ENCODE measurements around the gene ULBP1.
"Not testable (repeated sequence)": the region's sequence is repeated elsewhere in the genome, so short reads cannot be mapped to it uniquely, and the experiment has no call there.

ULBP1 gene

GRCh38 chr6:149933461-149933860 lies 30.3 kb upstream of the ULBP1 start:
- DNase-seq, result no peak

DNA sequence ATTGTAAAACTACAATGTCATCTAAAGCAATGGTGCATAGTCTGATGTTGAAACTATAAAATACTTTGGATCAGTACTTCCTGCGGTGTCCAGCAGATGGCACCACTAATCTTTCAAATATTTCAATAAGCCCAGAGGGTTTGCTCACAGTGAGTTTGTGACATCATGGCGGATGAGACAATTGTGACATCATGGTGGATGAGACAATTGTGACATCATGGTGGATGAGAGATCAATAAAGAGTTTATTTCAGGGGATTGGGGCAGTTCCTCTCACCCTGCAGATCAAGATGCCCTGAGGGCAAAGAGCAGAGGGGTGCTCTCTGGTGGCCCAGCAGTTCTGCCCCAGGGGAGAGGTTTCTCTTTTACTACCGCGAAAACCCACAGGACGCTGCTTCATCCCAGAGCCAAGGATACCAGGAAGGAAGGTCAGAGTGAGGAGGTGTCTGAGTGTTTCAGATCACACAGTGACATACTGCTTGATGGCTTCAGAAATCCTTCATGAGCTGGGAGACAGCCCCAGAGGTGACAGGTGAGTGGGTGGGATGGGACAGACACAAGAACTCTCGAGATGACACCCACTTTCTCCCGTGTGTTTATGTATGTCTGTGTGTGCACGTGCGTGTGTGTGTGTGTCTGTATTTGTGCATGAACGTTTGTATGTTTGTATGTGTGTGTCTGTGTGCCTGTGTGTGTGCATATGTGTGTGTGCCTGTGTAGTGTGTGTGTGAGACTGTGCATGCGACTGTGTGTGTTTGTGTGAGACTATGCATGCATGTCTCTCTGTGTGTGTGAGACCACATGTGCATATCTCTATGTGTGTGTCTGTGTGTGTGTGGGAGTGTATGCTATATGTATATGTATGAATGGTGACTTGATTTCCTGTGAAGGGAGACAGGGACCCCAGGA lies 29.2 kb upstream of the ULBP1 start:
- DNase-seq, result peak; percentile 63

- DNase-seq, result no peak
Measured at GRCh38 chr6:149935246-149935645, 28.5 kb upstream of the ULBP1 start.

DNA sequence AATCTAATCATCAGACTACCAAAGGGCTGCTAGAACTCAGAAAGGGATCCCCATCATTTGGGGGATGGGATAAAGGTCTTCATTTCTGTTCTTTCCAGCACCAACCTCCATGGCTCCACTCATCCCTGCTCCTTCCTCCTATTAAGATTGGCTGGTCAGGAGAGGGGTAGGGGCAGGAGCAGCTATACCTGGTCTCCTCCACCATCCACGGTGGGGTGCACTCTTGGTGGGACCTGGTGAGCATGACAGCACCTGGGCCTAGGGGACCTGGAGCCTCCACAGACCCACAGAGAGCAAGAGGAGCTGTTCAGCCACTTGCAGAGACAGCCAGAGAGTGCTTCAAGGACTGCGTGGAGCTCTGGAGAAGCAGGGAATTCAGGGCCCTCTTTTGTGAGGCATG lies 28.1 kb upstream of the ULBP1 start:
- no peak for DNase-seq

DNA sequence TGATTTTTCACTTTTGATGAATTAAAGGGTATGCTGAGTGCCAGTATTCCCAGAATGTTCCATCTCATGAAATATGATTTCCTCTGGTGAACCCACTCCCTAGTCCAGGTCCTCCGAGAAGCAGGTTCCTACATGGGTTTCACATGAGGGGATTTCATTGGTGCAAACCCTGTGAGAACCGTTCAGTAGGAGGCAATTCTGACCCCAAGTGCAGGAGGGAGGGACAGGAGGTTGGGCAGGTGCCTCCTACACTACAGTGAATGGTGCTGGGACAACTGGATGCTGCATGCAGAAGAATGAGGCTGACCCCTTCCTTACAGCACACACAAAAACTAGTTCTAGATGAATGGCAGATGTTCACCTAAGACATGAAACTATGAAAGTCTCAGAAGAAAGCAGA lies 27.0 kb upstream of the ULBP1 start:
- no peak for DNase-seq

DNA sequence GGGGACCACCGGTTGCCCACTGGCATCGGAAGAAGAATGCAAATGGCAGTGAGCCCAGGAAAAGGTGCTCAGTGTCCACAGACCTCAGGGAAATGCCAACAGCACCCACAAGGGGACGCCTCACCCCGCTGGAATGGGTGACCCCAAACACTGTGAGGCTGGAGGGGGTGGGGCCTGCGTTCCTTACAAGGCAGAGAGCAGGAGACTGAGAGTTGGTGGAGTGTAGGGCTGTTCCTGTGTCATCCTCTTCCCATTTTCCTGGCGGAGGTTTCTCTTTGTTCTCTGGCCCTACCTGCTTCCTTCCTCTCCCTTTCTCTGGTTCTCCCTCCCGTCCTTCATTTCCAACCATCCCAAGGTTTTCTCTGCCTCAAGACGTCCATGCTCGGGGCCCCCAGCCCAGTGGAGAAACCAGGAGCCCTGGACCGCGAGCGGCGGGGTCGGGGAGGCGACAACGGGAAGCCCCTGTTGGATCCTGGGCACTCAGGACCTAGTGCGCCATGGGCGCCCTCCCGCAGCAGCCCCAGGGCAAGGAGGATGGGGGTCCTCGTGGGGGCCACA lies 25.7 kb upstream of the ULBP1 start:
- DNase-seq, result not testable (repeated sequence)

DNA sequence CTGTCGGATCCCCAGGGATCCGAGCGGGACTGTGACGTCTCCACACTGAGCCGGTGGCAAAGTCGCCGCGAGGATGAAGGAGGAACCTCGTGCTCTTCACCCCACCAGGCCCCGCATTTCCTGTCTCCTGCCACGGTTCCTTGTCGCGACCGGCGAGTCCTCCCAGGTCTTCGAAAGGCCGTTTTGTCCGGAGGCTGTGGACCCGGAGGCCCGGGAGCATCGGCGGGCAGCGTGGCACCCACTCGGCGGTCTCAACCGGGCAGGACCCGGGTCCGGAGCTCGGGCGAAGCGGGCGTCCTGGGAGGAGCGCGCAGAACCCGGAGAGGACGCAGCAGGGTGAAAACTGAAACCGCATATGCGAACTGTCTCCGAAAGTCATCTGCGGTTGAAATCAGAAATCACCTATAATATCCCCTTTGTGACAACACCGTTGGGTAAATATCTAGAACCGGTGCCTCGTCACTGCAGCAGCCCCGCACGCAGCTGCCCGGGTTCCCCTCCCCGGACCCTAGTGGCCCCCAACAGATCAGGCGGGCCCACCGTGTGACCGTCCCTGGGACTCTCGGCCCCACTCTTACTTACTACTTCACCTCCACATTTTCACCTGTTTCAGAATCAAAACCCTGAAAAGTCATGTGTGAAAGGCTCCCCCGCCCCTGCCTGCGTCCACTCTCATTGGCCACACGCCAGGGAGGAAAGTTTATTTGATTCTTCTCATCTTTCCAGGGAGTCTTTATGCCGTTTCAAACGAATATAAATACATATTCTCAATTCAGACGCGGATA lies 25.0 kb upstream of the ULBP1 start:
- DNase-seq, result peak; percentile 41

GRCh38 chr6:149939356-149939648 lies 24.4 kb upstream of the ULBP1 start:
- no peak for DNase-seq

GRCh38 chr6:149939909-149940671 lies 23.7 kb upstream of the ULBP1 start:
- no peak for DNase-seq

DNA sequence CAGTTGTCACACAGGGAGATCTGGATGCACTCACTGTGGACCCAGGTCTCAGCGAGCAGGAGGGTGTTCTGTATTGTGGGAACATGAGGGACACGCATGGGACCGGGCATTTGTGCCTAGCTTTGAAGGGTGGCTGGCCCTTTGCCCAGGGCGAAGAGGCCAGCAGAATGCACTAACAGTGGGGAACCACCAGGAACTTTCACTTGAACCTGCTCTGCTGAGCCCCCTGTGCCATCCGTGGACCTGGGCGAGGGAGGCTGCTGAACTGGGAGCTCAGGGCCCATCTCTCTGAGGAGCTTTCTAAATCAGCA lies 23.1 kb upstream of the ULBP1 start:
- DNase-seq, result no peak

GRCh38 chr6:149941583-149942460 lies 21.9 kb upstream of the ULBP1 start, which contains the start of gene ULBP2:
Gene ULBP2, plus strand, starts transcription at chr6:149942014. Its CDS starts 59 bp downstream, at chr6:149942073.
- DNase-seq, result peak; percentile 85

DNA sequence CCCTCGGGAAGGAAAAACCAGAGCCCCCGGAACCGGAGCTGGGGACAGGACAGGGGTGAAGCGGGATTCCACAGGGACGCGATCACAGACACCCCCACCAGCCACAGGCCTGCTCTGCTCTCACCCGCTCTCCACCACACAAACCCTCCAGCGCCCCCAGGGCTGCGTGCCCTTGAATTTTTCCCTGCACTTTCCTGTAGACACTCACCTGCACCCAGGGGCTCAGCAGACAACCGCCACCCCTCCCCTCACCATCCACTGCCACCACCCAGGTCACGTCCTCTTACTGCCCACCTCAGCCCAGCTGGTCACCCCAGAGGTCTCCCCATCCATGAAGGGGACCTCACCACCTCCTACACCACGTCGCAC lies 21.3 kb upstream of the ULBP1 start:
- DNase-seq, result no peak

- DNase-seq, result not testable (repeated sequence)
Measured at GRCh38 chr6:149943321-149943720, 20.4 kb upstream of the ULBP1 start.

DNA sequence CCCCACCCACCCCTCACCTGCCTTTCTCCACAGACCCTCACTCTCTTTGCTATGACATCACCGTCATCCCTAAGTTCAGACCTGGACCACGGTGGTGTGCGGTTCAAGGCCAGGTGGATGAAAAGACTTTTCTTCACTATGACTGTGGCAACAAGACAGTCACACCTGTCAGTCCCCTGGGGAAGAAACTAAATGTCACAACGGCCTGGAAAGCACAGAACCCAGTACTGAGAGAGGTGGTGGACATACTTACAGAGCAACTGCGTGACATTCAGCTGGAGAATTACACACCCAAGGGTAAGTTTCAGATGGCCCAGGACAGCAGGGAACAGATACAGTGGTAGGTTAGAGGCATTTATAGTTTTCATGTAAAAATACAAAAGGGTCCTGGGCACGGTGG lies 18.5 kb upstream of the ULBP1 start:
- not testable (repeated sequence) for DNase-seq

GRCh38 chr6:149946631-149947030 lies 17.1 kb upstream of the ULBP1 start:
- DNase-seq, result not testable (repeated sequence)

GRCh38 chr6:149947533-149947932 lies 16.2 kb upstream of the ULBP1 start:
- DNase-seq, result not testable (repeated sequence)

GRCh38 chr6:149948011-149948410 lies 15.7 kb upstream of the ULBP1 start:
- no peak for DNase-seq

GRCh38 chr6:149948616-149949015 lies 15.1 kb upstream of the ULBP1 start:
- DNase-seq, result no peak

- DNase-seq, result no peak
Measured at GRCh38 chr6:149950423-149950822, 13.3 kb upstream of the ULBP1 start.

DNA sequence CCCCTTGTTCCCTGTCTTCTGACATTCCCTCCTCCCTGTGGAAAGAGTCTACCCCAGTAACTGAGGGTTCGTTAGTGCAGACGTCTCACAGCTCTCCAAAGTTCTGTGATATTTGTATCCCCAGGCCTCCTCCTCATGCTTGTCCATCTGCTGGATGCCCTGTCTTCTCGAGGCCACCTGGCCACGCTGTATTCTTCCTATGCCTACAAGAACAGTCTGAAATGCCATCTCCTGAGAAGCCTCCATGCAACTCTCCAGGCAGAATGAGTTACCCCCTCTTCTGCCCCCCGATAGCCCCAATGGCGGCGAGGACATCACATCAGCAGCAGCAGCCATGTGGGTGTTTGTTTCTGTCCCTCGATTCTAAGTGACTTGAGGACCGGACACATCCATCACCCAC lies 12.6 kb upstream of the ULBP1 start:
- DNase-seq, result no peak

DNA sequence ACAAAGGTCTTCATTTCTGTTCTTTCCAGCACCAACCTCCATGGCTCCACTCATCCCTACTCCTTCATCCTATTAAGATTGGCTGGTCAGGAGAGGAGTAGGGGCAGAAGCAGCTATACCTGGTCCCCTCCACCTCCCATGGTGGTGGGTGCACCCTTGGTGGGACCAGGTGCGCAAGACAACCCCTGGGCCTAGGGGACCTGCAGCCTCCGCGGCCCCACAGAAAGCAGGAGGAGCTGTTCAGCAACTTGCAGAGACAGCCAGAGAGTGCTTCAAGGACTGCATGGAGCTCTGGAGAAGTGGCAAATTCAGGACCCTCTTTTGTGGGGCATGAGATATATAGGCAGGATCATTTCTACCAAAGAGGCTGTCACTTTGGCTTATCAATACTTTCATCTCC lies 12.1 kb upstream of the ULBP1 start:
- DNase-seq, result no peak

DNA sequence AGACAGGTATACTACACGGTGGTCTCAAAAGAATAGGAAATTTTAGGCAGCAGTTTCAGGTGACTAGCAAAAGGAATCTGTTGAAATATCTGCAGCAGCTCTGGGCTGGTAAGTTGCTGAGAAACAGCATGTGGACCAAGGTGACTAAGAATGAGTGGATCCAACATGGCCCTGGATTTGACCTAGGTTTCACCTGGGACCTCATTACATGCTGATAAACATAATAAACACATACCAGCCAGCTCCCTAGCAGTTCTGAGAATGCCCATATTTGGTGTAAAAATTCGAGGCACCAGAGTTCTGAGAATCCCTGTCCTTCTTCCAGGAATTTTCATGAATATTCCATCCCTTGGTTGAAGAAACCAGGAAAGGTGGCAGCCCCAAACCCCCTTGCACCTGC lies 10.4 kb upstream of the ULBP1 start:
- not testable (repeated sequence) for DNase-seq
